Testis (tissue), 3 donors: ENCODE results near the gene STAT3. TPM values are rescaled to one million over a fixed set of nuclear protein-coding genes. Genes with fewer than 3 reads are reported as not detected.
"Not testable (repeated sequence)": the region's sequence is repeated elsewhere in the genome, so short reads cannot be mapped to it uniquely, and the experiment has no call there.

Source experiments
- DNase-seq: peaks from one replicate; pipeline ENCODE4 v3.0.0-alpha.2; 2019
- H3K27ac ChIP-seq, 2 donors: fragments of 200-600 bp; sonication (generic); one replicate each; pipeline ENCODE4 v1.5.1; 2019
- H3K27me3 ChIP-seq: fragments of 200-600 bp; sonication (generic); one replicate; pipeline ENCODE4 v1.5.1; 2019
- H3K36me3 ChIP-seq: fragments of 200-600 bp; sonication (generic); one replicate; pipeline ENCODE4 v1.5.1; 2017; ENCODE audit warnings: low read depth; ENCODE audit errors: missing control alignments
- H3K4me1 ChIP-seq: fragments of 200-600 bp; sonication (generic); one replicate; pipeline ENCODE4 v1.5.1; 2019
- H3K4me3 ChIP-seq, 2 donors: fragments of 200-600 bp; sonication (generic); one replicate each; pipeline ENCODE4 v1.5.1; 2017 to 2019
- H3K9me3 ChIP-seq: fragments of 200-600 bp; sonication (generic); one replicate; pipeline ENCODE4 v1.5.1; 2017
- POLR2A ChIP-seq: fragments of 450-650 bp; IDR thresholded peaks from one replicate; pipeline ENCODE4 v1.6.1; 2017; ENCODE audit warnings: antibody characterized with exemption, mild to moderate bottlenecking, moderate library complexity
- WGBS, 2 donors: methylation state at CpG; one replicate each; pipeline ENCODE4 v1.1.5; 2018; 5-methylcytosine and 5-hydroxymethylcytosine counted together
- intact Hi-C: fragments of 100-400 bp; cut with DNase I; formaldehyde crosslinking; loops from one replicate; pipeline ENCODE4 v1.15.1; 2023; ENCODE audit warnings: low total_unique reads
- polyA plus RNA-seq: library from polyadenylated mRNA; stranded (reverse); fragments of 350-450 nt; fragmentation: Illumina TruSeq; extraction: RNeasy Lipid Tissue Mini Kit (QIAGEN cat#74804); gene quantifications from one replicate; pipeline ENCODE4 v1.2.3, GENCODE V29; 2014; ENCODE audit warnings: low read depth, low replicate concordance; ENCODE audit not compliant: insufficient read depth
- total RNA-seq, 2 donors: library from RNA; depleted of rRNA; stranded (reverse); fragments of >200 nt; gene quantifications; one replicate each; pipeline ENCODE4 v1.2.3, GENCODE V29; 2016
- TF ChIP-seq, protein P1 (sequence below), 3 experiments: fragments of 450-650 bp in 2 of 3; fragments of 200-600 bp in 1 of 3; sonication (generic) in 1 of 3; IDR thresholded peaks; one replicate each; pipeline ENCODE4 v1.5.1; 2016 to 2019; ENCODE audit warnings: antibody characterized with exemption in 3 of 3, mild to moderate bottlenecking in 2 of 3, moderate library complexity in 1 of 3

The STAT3 gene
- total and polyA plus RNA-seq, 3 donors from 2014 or later = 69.5 to 117 (median 107) TPM

DNA sequence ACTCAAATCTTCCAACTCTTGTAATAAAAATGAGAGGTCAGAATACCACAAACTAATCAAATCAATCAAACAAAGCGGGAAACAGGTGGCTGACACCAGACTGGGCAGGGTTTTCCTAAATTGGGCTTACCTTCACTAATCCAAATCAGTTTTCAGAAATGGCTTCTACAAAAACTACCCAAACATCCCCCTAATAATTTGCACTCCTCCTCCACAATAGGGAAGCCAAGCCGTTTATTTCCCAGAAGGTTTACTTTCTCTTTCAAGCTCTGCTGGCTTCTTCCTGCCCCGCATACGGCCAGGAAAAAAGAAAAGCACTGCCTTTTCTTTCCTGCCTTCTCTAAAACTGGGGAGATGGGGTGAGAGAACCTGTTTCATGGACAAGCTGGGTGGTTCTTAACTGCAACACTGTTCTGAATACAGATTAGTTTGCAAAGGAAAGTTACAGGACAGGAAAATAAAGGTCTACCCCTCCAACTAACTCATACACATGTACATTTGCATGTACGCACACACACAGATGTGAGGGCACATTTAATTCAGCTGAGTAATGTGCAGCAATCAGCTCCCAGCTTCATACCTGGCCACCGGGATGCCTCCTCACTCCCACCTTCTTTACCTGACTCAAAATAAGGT lies 9.2 kb downstream of the STAT3 start:
- no peaks in the 10 kb centered on the region for H3K27me3 ChIP-seq
- H3K4me3 ChIP-seq = no peak overlapping the region
- peak overlapping the region; percentile 68 to 81 for H3K27ac ChIP-seq
- TF ChIP-seq POLR2A = no peak
- TF ChIP-seq, protein P1, sequence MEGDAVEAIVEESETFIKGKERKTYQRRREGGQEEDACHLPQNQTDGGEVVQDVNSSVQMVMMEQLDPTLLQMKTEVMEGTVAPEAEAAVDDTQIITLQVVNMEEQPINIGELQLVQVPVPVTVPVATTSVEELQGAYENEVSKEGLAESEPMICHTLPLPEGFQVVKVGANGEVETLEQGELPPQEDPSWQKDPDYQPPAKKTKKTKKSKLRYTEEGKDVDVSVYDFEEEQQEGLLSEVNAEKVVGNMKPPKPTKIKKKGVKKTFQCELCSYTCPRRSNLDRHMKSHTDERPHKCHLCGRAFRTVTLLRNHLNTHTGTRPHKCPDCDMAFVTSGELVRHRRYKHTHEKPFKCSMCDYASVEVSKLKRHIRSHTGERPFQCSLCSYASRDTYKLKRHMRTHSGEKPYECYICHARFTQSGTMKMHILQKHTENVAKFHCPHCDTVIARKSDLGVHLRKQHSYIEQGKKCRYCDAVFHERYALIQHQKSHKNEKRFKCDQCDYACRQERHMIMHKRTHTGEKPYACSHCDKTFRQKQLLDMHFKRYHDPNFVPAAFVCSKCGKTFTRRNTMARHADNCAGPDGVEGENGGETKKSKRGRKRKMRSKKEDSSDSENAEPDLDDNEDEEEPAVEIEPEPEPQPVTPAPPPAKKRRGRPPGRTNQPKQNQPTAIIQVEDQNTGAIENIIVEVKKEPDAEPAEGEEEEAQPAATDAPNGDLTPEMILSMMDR (IDR thresholded peaks at IDR 0.05) = no peak
- WGBS, 2 donors = 26 to 29% methylated on average over 6 of the region's 6 CpGs
- no peaks in the 10 kb centered on the region for H3K9me3 ChIP-seq
- no peak for DNase-seq
- H3K36me3 ChIP-seq = no peaks in the 10 kb centered on the region
- intact Hi-C loops = no loop called here
- H3K4me1 ChIP-seq = peaks cover 30% of the 10 kb centered on the region

DNA sequence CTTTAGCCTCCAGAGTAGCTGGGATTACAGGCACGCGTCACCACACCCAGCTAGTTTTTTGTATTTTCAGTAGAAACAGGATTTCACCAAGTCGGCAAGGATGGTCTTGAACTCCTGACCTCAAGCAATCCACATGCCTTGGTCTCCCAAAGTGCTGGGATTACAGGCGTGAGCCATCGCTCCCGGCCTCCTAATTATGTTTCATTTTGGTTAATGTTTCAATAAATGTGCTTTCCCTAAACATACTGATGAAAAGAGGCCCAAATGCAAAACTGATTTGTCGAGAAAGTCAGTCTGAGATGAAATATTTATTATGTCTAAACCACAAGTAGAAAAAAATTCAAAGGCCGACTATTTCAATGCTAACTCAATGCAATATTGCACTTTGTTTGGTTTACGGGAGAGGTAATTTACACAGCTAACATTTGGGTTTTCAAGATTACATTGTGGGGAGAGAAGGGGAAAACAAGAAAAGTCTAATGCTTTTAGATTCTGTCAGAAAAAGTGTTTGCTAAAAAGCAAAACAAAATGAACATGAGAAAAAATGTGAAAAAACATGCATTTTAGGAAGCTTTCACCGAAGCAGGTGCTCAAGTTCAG lies 9.8 kb downstream of the STAT3 start:
- H3K4me1 ChIP-seq = peaks cover 30% of the 10 kb centered on the region
- H3K4me3 ChIP-seq = no peak overlapping the region
- TF ChIP-seq, protein P1 (IDR thresholded peaks at IDR 0.05) = no peak
- no peak for TF ChIP-seq POLR2A
- no peaks in the 10 kb centered on the region for H3K36me3 ChIP-seq
- peak overlapping the region; percentile 3 to 68 for H3K27ac ChIP-seq
- no peak for DNase-seq
- no peaks in the 10 kb centered on the region for H3K9me3 ChIP-seq
- WGBS, 2 donors = 26 to 51% methylated on average over 10 of the region's 10 CpGs
- intact Hi-C loops = no loop called here
- H3K27me3 ChIP-seq = no peaks in the 10 kb centered on the region

DNA sequence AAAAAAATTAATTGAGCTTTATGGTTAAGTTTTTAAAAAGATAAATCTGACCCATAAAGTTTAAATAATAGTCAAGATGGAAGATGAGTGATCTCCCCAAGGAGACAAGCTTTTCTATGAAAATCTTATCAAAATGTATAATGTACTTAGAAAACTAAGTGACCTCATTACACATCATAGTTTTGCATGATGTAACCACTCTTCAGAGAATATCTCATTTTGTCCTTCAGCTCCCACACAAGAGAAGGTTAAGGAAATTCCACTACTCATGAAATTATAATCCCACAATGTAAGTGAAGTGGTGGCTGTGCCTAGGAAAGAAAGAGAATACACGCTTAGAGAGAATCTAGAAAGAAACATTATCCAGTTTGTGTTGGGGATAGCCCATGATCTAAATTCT lies 14.3 kb downstream of the STAT3 start:
- 91 to 100% methylated on average over 1 of the region's 1 CpG for WGBS, 2 donors
- Histone ChIP-seq H3K27ac (no peak overlapping the region), H3K4me3 (no peak overlapping the region), H3K9me3 (no peaks in the 10 kb centered on the region), H3K27me3 (no peaks in the 10 kb centered on the region), H3K4me1 (peaks cover 18% of the 10 kb centered on the region), H3K36me3 (no peaks in the 10 kb centered on the region)
- DNase-seq = no peak
- TF ChIP-seq, protein P1 (IDR thresholded peaks at IDR 0.05) = no peak
- no peak for TF ChIP-seq POLR2A
- intact Hi-C loops = no loop called here

DNA sequence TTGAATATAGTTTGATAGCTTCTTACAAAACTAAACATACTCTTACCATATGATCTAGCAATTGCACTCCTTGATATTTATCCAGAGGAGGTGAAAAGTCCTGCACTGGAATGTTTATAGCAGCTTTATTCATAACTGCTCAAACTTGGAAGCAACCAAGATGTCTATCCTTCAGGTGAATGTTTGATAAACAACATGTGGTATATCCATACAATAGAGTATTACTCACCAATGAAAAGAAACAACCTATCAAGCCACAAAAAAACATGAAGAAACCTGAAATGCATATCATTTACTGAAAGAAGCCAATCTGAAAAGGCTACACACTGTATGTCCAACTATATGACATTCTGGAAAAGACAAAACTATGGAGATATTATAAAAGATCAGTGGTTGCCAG lies 16.1 kb downstream of the STAT3 start:
- Histone ChIP-seq H3K4me3 (no peak overlapping the region), H3K36me3 (no peaks in the 10 kb centered on the region), H3K27ac (no peak overlapping the region), H3K27me3 (no peaks in the 10 kb centered on the region), H3K9me3 (no peaks in the 10 kb centered on the region), H3K4me1 (peaks cover 15% of the 10 kb centered on the region)
- no peak for DNase-seq
- TF ChIP-seq POLR2A = no peak
- TF ChIP-seq, protein P1 (IDR thresholded peaks at IDR 0.05) = no peak
- intact Hi-C loops = no loop called here

DNA sequence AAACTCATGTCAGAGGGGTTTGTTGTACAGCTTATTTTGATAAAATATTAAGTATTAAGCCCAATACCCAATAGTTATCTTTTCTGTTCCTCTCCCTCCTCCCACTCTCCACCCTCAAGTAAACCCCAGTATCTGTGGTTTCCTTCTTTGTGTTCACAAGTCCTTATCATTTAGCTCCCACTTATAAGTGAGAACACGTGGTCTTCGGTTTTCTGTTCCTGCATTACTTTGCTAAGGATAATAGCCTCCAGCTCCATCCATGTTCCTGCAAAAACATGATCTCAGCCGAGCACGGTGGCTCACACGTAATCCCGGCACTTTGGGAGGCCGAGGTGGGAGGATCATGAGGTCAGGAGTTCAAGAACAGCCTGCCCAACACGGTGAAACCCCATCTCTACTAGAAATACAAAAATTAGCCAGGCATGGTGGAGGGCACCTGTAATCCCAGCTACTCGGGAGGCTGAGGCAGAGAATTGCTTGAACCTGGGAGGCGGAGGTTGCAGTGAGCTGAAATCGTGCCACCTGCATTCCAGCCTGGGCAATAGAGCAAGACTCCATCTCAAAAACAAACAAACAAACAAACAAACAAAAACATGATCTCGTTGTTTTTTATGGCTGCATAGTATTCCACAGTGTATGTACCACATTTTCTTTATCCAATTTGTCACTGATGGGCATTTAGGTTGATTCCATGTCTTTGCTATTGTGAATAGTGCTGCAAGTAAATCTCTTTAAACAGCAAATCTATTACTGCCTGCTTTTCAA lies 19.3 kb downstream of the STAT3 start:
- H3K27me3 ChIP-seq, intact Hi-C loops, H3K27ac ChIP-seq, H3K4me3 ChIP-seq, DNase-seq, H3K9me3 ChIP-seq, H3K36me3 ChIP-seq: not testable (repeated sequence)
- WGBS, 2 donors = 51 to 66% methylated on average over 12 of the region's 12 CpGs
- H3K4me1 ChIP-seq = peaks cover 19% of the 10 kb centered on the region

DNA sequence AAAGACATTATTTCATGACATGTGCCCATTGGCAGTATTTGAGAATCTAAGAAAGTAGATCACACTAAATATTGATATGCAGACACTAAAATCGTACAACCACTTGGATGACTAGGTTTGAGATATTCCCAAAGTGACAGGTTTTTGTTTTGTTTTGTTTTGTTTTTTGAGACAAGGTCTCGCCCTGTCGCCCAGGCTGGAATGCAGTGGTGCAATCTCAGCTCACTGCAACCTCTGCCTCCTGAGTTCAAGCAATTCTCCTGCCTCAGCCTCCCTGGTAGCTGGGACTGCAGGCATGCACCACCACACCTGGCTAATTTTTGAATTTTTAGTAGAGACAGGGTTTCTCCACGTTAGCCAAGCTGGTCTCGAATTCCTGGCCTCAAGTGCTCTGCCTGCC lies 19.9 kb downstream of the STAT3 start:
- H3K4me3 ChIP-seq, H3K36me3 ChIP-seq, H3K27ac ChIP-seq, DNase-seq, intact Hi-C loops, H3K27me3 ChIP-seq, H3K9me3 ChIP-seq: not testable (repeated sequence)
- 79% methylated on average over 5 of the region's 5 CpGs for WGBS, 2 donors
- peaks cover 24% of the 10 kb centered on the region for H3K4me1 ChIP-seq

DNA sequence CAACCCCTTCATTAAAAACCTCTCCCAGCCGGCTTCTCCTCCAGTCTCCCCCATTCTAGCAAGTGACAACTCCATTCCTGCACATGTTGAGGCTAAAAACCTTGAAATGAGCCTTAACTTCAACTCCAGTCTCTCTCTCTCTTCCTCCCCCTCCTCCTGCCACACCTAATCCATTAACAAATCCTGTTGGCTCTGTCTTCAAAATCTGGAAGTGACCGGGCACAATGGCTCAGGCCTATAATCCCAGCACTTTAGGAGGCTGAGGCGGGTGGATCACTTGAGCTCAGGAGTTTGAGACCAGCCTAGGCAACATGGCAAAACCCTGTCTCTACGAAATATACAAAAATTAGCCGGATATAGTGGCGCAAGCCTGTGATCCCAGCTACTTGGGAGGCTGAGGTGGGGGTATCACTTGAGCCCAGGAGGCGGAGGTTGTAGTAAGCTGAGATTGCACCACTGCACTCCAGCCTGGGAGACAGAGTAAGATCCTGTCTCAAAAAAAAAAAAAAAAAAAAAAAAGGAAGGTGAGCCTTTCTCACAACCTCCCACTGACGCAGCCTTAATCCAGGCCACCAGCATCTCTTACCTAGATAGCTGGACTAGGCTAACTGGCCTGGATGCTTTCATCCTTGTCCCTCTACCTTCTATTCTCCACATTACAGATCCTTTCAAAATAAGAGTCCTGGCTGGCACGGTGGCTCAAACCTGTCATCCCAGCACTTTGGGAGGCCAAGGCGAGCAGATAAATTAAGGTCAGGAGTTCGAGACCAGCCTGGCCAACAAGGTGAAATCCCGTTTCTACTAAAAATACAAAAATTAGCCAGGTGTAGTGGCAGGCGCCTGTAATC lies 21.8 kb downstream of the STAT3 start:
- DNase-seq, intact Hi-C loops, H3K36me3 ChIP-seq, H3K4me3 ChIP-seq, H3K9me3 ChIP-seq, H3K27me3 ChIP-seq, H3K27ac ChIP-seq: not testable (repeated sequence)
- 87 to 89% methylated on average over 13 of the region's 13 CpGs for WGBS, 2 donors
- peaks cover 24% of the 10 kb centered on the region for H3K4me1 ChIP-seq
